ENCODE data around the gene CHST15. TPM values are rescaled to one million over a fixed set of nuclear protein-coding genes. Genes with fewer than 3 reads are reported as not detected.

CHST15 gene
- total RNA-seq, 2 donors from 2014 or later, result 18.5 to 21.5 TPM

GRCh38 chr10:124072541-124072940 is 20.9 kb downstream of the CHST15 start:
- no peaks in the 10 kb centered on the region for H3K27me3 ChIP-seq
- no peaks in the 10 kb centered on the region for H3K4me1 ChIP-seq
- no peaks in the 10 kb centered on the region for H3K9me3 ChIP-seq
- H3K4me3 ChIP-seq, result no peak overlapping the region
- H3K36me3 ChIP-seq (replicated peaks in 1 of 2; ENCODE audit: insufficient read depth in 1 of 2, low read depth in 2 of 2), result no peaks in the 10 kb centered on the region
- WGBS, 2 donors, result 50 to 63% methylated on average over 3 of the region's 3 CpGs
- ATAC-seq (no peak), DNase-seq (no peak)
- no peak for TF ChIP-seq CTCF (IDR thresholded peaks at IDR 0.05)
- TF ChIP-seq POLR2A (IDR thresholded peaks at IDR 0.05), result no peak
- no peak overlapping the region for H3K27ac ChIP-seq
- intact Hi-C loops (cut with DNase I), result no loop called here

- Histone ChIP-seq H3K4me3 (no peak overlapping the region), H3K27me3 (no peaks in the 10 kb centered on the region), H3K9me3 (no peaks in the 10 kb centered on the region), H3K4me1 (no peaks in the 10 kb centered on the region), H3K27ac (no peak overlapping the region), H3K36me3 (replicated peaks in 1 of 2; ENCODE audit: insufficient read depth in 1 of 2, low read depth in 2 of 2) (no peaks in the 10 kb centered on the region)
- intact Hi-C loops (cut with DNase I), result no loop called here
- no peak for TF ChIP-seq POLR2A (IDR thresholded peaks at IDR 0.05)
- no peak for TF ChIP-seq CTCF (IDR thresholded peaks at IDR 0.05)
- no peak for DNase-seq
- no peak for ATAC-seq
- WGBS, 2 donors, result 54 to 76% methylated on average over 4 of the region's 4 CpGs
Measured at GRCh38 chr10:124072106-124072505, 21.3 kb downstream of the CHST15 start.

- Histone ChIP-seq H3K27ac (no peak overlapping the region), H3K4me3 (no peak overlapping the region), H3K27me3 (no peaks in the 10 kb centered on the region), H3K4me1 (no peaks in the 10 kb centered on the region), H3K36me3 (replicated peaks in 1 of 2; ENCODE audit: insufficient read depth in 1 of 2, low read depth in 2 of 2) (no peaks in the 10 kb centered on the region), H3K9me3 (no peaks in the 10 kb centered on the region)
- DNase-seq (no peak), ATAC-seq (no peak)
- TF ChIP-seq POLR2A (IDR thresholded peaks at IDR 0.05) (no peak), CTCF (IDR thresholded peaks at IDR 0.05) (no peak)
- intact Hi-C loops (cut with DNase I), result no loop called here
- WGBS, 2 donors, result 71 to 78% methylated on average over 5 of the region's 5 CpGs
Measured at GRCh38 chr10:124071141-124071540, 22.3 kb downstream of the CHST15 start.

GRCh38 chr10:124070666-124071065 is 22.7 kb downstream of the CHST15 start:
- Histone ChIP-seq H3K27ac (no peak overlapping the region), H3K9me3 (no peaks in the 10 kb centered on the region), H3K36me3 (replicated peaks in 1 of 2; ENCODE audit: insufficient read depth in 1 of 2, low read depth in 2 of 2) (no peaks in the 10 kb centered on the region), H3K27me3 (no peaks in the 10 kb centered on the region), H3K4me3 (no peak overlapping the region), H3K4me1 (peaks cover 4% of the 10 kb centered on the region)
- DNase-seq (no peak), ATAC-seq (no peak)
- intact Hi-C loops (cut with DNase I), result no loop called here
- WGBS, 2 donors, result 58 to 76% methylated on average over 5 to 10 of the region's 10 CpGs
- no peak for TF ChIP-seq CTCF (IDR thresholded peaks at IDR 0.05)
- TF ChIP-seq POLR2A (IDR thresholded peaks at IDR 0.05), result no peak
